NCI-H2196 (cell line): ENCODE data around the gene ABR.

Experiments
- DNase-seq: peaks from one replicate; lab custom pipeline; 2025; ENCODE audit not compliant: unreplicated experiment; lab: John Stamatoyannopoulos, UW

The ABR gene

GRCh38 chr17:1034652-1035210, 145.1 kb downstream of the ABR start:
- DNase-seq, result no peak

- no peak for DNase-seq
Observed at GRCh38 chr17:1033503-1033902, 146.3 kb downstream of the ABR start.

- DNase-seq, result no peak
Observed at GRCh38 chr17:1032391-1032790, 147.4 kb downstream of the ABR start.

- DNase-seq, result no peak
Observed at GRCh38 chr17:1031711-1032110, 148.1 kb downstream of the ABR start.

GRCh38 chr17:1030684-1031532, 148.9 kb downstream of the ABR start:
- no peak for DNase-seq

GRCh38 chr17:1029922-1030644, 149.7 kb downstream of the ABR start:
- DNase-seq, result no peak

GRCh38 chr17:1029196-1029921, 150.4 kb downstream of the ABR start:
- no peak for DNase-seq

GRCh38 chr17:1027044-1027443, 152.7 kb downstream of the ABR start:
- no peak for DNase-seq

GRCh38 chr17:1026599-1026975, 153.2 kb downstream of the ABR start:
- no peak for DNase-seq

GRCh38 chr17:1025733-1026598, 153.8 kb downstream of the ABR start:
- no peak for DNase-seq

- no peak for DNase-seq
Observed at GRCh38 chr17:1024076-1024475, 155.7 kb downstream of the ABR start.

GRCh38 chr17:1022278-1023024, 157.3 kb downstream of the ABR start:
- no peak for DNase-seq

- no peak for DNase-seq
Observed at GRCh38 chr17:1021147-1021546, 158.6 kb downstream of the ABR start.

GRCh38 chr17:1019451-1019850, 160.3 kb downstream of the ABR start:
- DNase-seq, result no peak

GRCh38 chr17:1018547-1018946, 161.2 kb downstream of the ABR start:
- no peak for DNase-seq

GRCh38 chr17:1013729-1014090, 166.1 kb downstream of the ABR start:
- no peak for DNase-seq

GRCh38 chr17:1012823-1013728, 166.7 kb downstream of the ABR start:
- DNase-seq, result no peak

- no peak for DNase-seq
Observed at GRCh38 chr17:1011760-1012735, 167.7 kb downstream of the ABR start.
